PFSK-1 (cell line): ENCODE data around the gene ATG4D.
A peak's percentile ranks its signal among the peaks of the same experiment; 100 is the strongest.

Source experiments
- FOXP2 ChIP-seq: optimal IDR thresholded peaks from 2 replicates; pipeline ENCODE3; 2011; ENCODE audit warnings: borderline replicate concordance, control low read depth, inconsistent platforms; ENCODE audit not compliant: insufficient read depth; ENCODE audit errors: extremely low read length, extremely low read depth
- POLR2AphosphoS5 ChIP-seq: IDR thresholded peaks from 2 replicates; pipeline ENCODE4 v1.6.1; 2012; ENCODE audit warnings: low read depth, mild to moderate bottlenecking, control low read depth, low read length, moderate library complexity
- REST ChIP-seq, 2 experiments: IDR thresholded peaks; 2 replicates each; pipeline versions ENCODE4 v1.6.1 to v1.8.0; 2011 to 2012; ENCODE audit warnings: low read depth in 2 of 2, low read length in 2 of 2, control low read depth in 1 of 2, inconsistent platforms in 1 of 2, mild to moderate bottlenecking in 1 of 2, moderate library complexity in 1 of 2; ENCODE audit not compliant: insufficient read depth in 1 of 2
- SIN3A ChIP-seq: IDR thresholded peaks from 2 replicates; pipeline ENCODE4 v1.6.1; 2012; ENCODE audit warnings: mild to moderate bottlenecking, low read length, moderate library complexity, borderline replicate concordance; ENCODE audit not compliant: insufficient read depth
- TAF1 ChIP-seq: IDR thresholded peaks from 2 replicates; pipeline ENCODE4 v1.6.1; 2012; ENCODE audit warnings: low read length, control low read depth, borderline replicate concordance; ENCODE audit not compliant: insufficient read depth

Gene ATG4D

GRCh38 chr19:10548746-10549276, 5.1 kb downstream of the ATG4D start:
- TF ChIP-seq FOXP2 = no peak
- no peak for TF ChIP-seq POLR2AphosphoS5
- no peak for TF ChIP-seq SIN3A
- no peak for TF ChIP-seq REST (IDR thresholded peaks at IDR 0.05; ENCODE audit: insufficient read depth in 1 of 2, low read depth in 2 of 2, low read length in 2 of 2)
- no peak for TF ChIP-seq TAF1

GRCh38 chr19:10549733-10550132, 6.0 kb downstream of the ATG4D start:
- no peak for TF ChIP-seq FOXP2

- no peak for TF ChIP-seq TAF1
- TF ChIP-seq SIN3A = no peak
- TF ChIP-seq FOXP2 = no peak
- no peak for TF ChIP-seq POLR2AphosphoS5
- TF ChIP-seq REST (IDR thresholded peaks at IDR 0.05; ENCODE audit: insufficient read depth in 1 of 2, low read depth in 2 of 2, low read length in 2 of 2) = no peak
Measured at GRCh38 chr19:10550336-10550735, 6.6 kb downstream of the ATG4D start.

DNA sequence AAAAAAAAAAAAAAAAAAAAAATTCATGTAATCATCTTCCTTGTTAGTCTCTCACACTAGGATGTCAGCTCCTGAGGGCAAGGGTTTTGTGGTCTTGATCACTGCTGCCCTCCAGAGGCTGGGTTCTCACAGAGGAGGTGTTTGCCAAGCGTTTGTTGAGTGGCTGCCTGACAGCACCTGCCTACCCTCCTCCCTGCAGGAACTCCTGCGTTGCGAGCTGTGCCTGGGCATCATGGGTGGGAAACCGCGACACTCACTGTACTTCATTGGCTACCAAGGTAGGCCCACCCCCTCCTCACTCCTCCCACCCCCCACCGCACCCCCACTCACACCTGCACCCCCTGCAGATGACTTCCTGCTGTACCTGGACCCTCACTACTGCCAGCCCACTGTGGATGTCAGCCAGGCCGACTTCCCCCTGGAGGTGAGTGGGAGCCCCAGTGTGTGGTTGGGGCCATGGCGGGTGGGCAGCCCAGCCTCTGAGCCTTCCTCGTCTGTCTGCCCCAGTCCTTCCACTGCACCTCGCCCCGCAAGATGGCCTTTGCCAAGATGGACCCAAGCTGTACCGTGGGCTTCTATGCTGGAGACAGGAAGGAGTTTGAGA, 8.1 kb downstream of the ATG4D start:
- no peak for TF ChIP-seq FOXP2
- TF ChIP-seq REST (IDR thresholded peaks at IDR 0.05; ENCODE audit: insufficient read depth in 1 of 2, low read depth in 2 of 2, low read length in 2 of 2) = no peak
- no peak for TF ChIP-seq POLR2AphosphoS5
- no peak for TF ChIP-seq TAF1
- no peak for TF ChIP-seq SIN3A

DNA sequence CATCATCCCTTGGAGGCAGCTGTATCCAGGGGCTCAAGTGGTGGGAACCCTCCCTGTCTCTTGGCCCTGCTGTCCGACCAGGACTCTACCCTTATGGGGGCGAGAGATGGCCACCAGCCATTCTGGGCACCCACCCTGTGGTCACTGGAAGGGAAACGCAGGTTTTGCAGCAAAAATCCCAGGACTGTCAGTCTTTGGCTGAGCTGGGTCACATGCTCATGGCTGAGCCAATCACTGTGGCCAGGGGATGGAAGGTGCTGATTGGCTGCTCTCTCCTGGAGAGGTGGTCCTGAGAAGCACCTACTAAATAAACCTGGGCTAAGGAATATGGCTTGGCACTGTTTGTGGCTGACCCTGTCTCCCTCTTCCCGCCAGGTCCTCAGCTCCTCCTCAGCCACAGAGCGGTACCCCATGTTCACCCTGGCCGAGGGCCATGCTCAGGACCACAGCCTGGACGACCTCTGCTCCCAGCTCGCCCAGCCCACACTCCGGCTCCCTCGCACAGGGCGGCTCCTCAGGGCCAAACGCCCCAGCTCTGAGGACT, 8.9 kb downstream of the ATG4D start:
- peak; percentile 73; the same call in 1 of the 2 replicates for TF ChIP-seq POLR2AphosphoS5
- TF ChIP-seq TAF1 = no peak
- TF ChIP-seq SIN3A = 0 out of 2 replicates have a peak, but pooled peaks have one; percentile 49

GRCh38 chr19:10553087-10553667, 9.5 kb downstream of the ATG4D start:
- TF ChIP-seq SIN3A = no peak
- no peak for TF ChIP-seq FOXP2
- peak; percentile 25; the same call in 1 of the 2 replicates for TF ChIP-seq POLR2AphosphoS5
